T-cell (primary cell): ENCODE results near the gene ZSCAN5A. TPM values are rescaled to one million over a fixed set of nuclear protein-coding genes. Genes with fewer than 3 reads are reported as not detected.

Source experiments
- ATAC-seq, 4 experiments: fragments of 200-7000 bp in 3 of 4; fragments of 150-1000 bp in 1 of 4; cut with Tn5 transposase; replicated peaks in 1 of 4; 1 replicate in 3 of 4; 2 replicates in 1 of 4; pipeline ENCODE4 v1.10.0; 2021; ENCODE audit warnings: moderate library complexity in 3 of 4, mild to moderate bottlenecking in 2 of 4, moderate number of reproducible peaks in 1 of 4
- CTCF ChIA-PET, 2 donors: fragments of 300-600 bp; sonication (Branson Sonifier 250); formaldehyde crosslinking; loops; one replicate each; lab custom pipeline; 2022; ENCODE audit warnings: antibody characterized with exemption in 2 of 2; lab: Charles Lee
- POLR2A ChIA-PET, 2 donors: fragments of 300-600 bp; sonication (Branson Sonifier 250); formaldehyde crosslinking; loops; one replicate each; lab custom pipeline; 2022; ENCODE audit warnings: antibody characterized with exemption in 2 of 2; lab: Charles Lee
- DNase-seq, 35 experiments: peaks; one replicate each; pipeline versions ENCODE4 v3.0.0 to v3.0.0-alpha.2; 2013 to 2023
- H3K27ac ChIP-seq: one replicate; pipeline ENCODE4 v1.5.1; 2013; ENCODE audit warnings: low read length
- H3K27me3 ChIP-seq, 2 experiments: replicated peaks in 1 of 2; 1 replicate in 1 of 2; 2 replicates in 1 of 2; pipeline versions ENCODE4 v1.6.1 to v1.7.0; 2013; ENCODE audit warnings: low read length in 1 of 2, mixed read lengths in 1 of 2; ENCODE audit not compliant: control insufficient read depth in 2 of 2, insufficient read depth in 2 of 2; ENCODE audit errors: extremely low read depth in 1 of 2
- H3K36me3 ChIP-seq, 2 donors: 1 replicate in 1 of 2; 2 replicates in 1 of 2; pipeline versions ENCODE4 v1.6.1 to v1.7.0; 2013; ENCODE audit warnings: low read length in 1 of 2; ENCODE audit not compliant: control insufficient read depth in 2 of 2, insufficient read depth in 1 of 2; ENCODE audit errors: extremely low read depth in 1 of 2
- H3K4me1 ChIP-seq, 2 experiments: 1 replicate in 1 of 2; 2 replicates in 1 of 2; pipeline versions ENCODE4 v1.6.1 to v1.7.0; 2013; ENCODE audit warnings: low read length in 2 of 2, mixed read lengths in 1 of 2; ENCODE audit not compliant: insufficient read depth in 2 of 2, control insufficient read depth in 1 of 2; ENCODE audit errors: extremely low read depth in 1 of 2
- H3K4me3 ChIP-seq, 2 donors: 1 replicate in 1 of 2; 2 replicates in 1 of 2; pipeline versions ENCODE4 v1.5.1 to v1.7.0; 2013; ENCODE audit warnings: mild to moderate bottlenecking in 2 of 2, low read length in 1 of 2, moderate library complexity in 1 of 2; ENCODE audit not compliant: control insufficient read depth in 1 of 2; ENCODE audit errors: extremely low read depth in 1 of 2
- H3K9me3 ChIP-seq: 2 replicates; pipeline ENCODE4 v1.7.0; 2013
- H3K27ac Mint-ChIP-seq, 2 donors: one replicate each; pipeline ENCODE4 v1.8.0; 2020 to 2021; ENCODE audit warnings: mild to moderate bottlenecking in 2 of 2, mixed read lengths in 2 of 2
- H3K27me3 Mint-ChIP-seq, 2 donors: one replicate each; pipeline ENCODE4 v1.8.0; 2021 to 2022; ENCODE audit warnings: mixed read lengths in 2 of 2
- H3K36me3 Mint-ChIP-seq: one replicate; pipeline ENCODE4 v1.8.0; 2021; ENCODE audit warnings: mixed read lengths
- H3K4me1 Mint-ChIP-seq, 3 donors: one replicate each; pipeline ENCODE4 v1.8.0; 2020 to 2022; ENCODE audit warnings: mixed read lengths in 3 of 3, mild to moderate bottlenecking in 1 of 3
- H3K4me3 Mint-ChIP-seq, 3 donors: one replicate each; pipeline ENCODE4 v1.8.0; 2020 to 2022; ENCODE audit warnings: mild to moderate bottlenecking in 3 of 3, mixed read lengths in 3 of 3, moderate library complexity in 3 of 3
- H3K9me3 Mint-ChIP-seq, 3 donors: one replicate each; pipeline ENCODE4 v1.8.0; 2020 to 2022; ENCODE audit warnings: mixed read lengths in 3 of 3
- WGBS: methylation state at CpG from one replicate; pipeline ENCODE4 v1.1.5; 2013; ENCODE audit warnings: missing lambda C conversion rate; ENCODE audit not compliant: insufficient coverage; 5-methylcytosine and 5-hydroxymethylcytosine counted together
- total RNA-seq, 35 experiments: library from RNA in 6 of 35; stranded (reverse) in 6 of 35; fragments of 120-200 nt in 1 of 35; gene quantifications; one replicate each; pipeline versions ENCODE4 v1.2.1 to v1.2.4 and lab custom pipeline; 2013 to 2026

ZSCAN5A gene
- total RNA-seq, 5 donors from 2014 or later (not counting 1 experiment from before 2014, with no cell fraction given) = 9.5 to 12.7 (median 11.1) TPM

- no peak overlapping the region for H3K4me3 ChIP-seq
- Mint-ChIP-seq H3K9me3 (no peaks in the 10 kb centered on the region), H3K4me1 (no peaks in the 10 kb centered on the region), H3K36me3 (no peaks in the 10 kb centered on the region), H3K27ac (no peak overlapping the region), H3K27me3 (peaks cover 0 to 5% of the 10 kb centered on the region in 2 donors), H3K4me3 (no peak overlapping the region)
- no peaks in the 10 kb centered on the region for H3K36me3 ChIP-seq
- H3K27ac ChIP-seq = no peak overlapping the region
- POLR2A ChIA-PET = no interaction called here
- no peaks in the 10 kb centered on the region for H3K9me3 ChIP-seq
- DNase-seq (no peak), ATAC-seq (no peak)
- peaks cover 0 to 5% of the 10 kb centered on the region in 2 experiments for H3K27me3 ChIP-seq
- CTCF ChIA-PET = no interaction called here
- no peaks in the 10 kb centered on the region for H3K4me1 ChIP-seq
- 100% methylated on average over 1 of the region's 12 CpGs for WGBS
Measured at GRCh38 chr19:56193981-56194640, 120.5 kb downstream of the ZSCAN5A start.

GRCh38 chr19:56191711-56192110 is 122.9 kb downstream of the ZSCAN5A start:
- Mint-ChIP-seq H3K27ac (no peak overlapping the region), H3K36me3 (no peaks in the 10 kb centered on the region), H3K27me3 (peaks cover 0 to 8% of the 10 kb centered on the region in 2 donors), H3K4me1 (no peaks in the 10 kb centered on the region), H3K4me3 (no peak overlapping the region), H3K9me3 (no peaks in the 10 kb centered on the region)
- ATAC-seq (no peak), DNase-seq (no peak)
- ChIA-PET CTCF (no interaction called here), POLR2A (no interaction called here)
- H3K36me3 ChIP-seq = no peaks in the 10 kb centered on the region
- no peaks in the 10 kb centered on the region for H3K9me3 ChIP-seq
- peaks cover 0 to 6% of the 10 kb centered on the region in 2 experiments for H3K27me3 ChIP-seq
- 92% methylated on average over 6 of the region's 10 CpGs for WGBS
- H3K27ac ChIP-seq = no peak overlapping the region
- no peaks in the 10 kb centered on the region for H3K4me1 ChIP-seq
- H3K4me3 ChIP-seq = no peak overlapping the region

GRCh38 chr19:56191115-56191514 is 123.5 kb downstream of the ZSCAN5A start:
- Mint-ChIP-seq H3K27ac (no peak overlapping the region), H3K4me3 (no peak overlapping the region), H3K4me1 (no peaks in the 10 kb centered on the region), H3K9me3 (no peaks in the 10 kb centered on the region), H3K27me3 (peaks cover 0 to 8% of the 10 kb centered on the region in 2 donors), H3K36me3 (no peaks in the 10 kb centered on the region)
- peaks cover 0 to under 1% of the 10 kb centered on the region in 2 experiments for H3K4me1 ChIP-seq
- no peak for ATAC-seq
- ChIA-PET POLR2A (no interaction called here), CTCF (no interaction called here)
- no peak for DNase-seq
- H3K27ac ChIP-seq = no peak overlapping the region
- no peaks in the 10 kb centered on the region for H3K9me3 ChIP-seq
- H3K36me3 ChIP-seq = no peaks in the 10 kb centered on the region
- WGBS = 84% methylated on average over 6 of the region's 7 CpGs
- peaks cover 0 to 2% of the 10 kb centered on the region in 2 experiments for H3K27me3 ChIP-seq
- no peak overlapping the region for H3K4me3 ChIP-seq

- WGBS = 87% methylated on average over 11 of the region's 17 CpGs
- Histone ChIP-seq H3K4me3 (no peak overlapping the region), H3K27me3 (peaks cover 0 to 2% of the 10 kb centered on the region in 2 experiments), H3K27ac (no peak overlapping the region), H3K4me1 (peaks cover 0 to 2% of the 10 kb centered on the region in 2 experiments), H3K36me3 (no peaks in the 10 kb centered on the region), H3K9me3 (no peaks in the 10 kb centered on the region)
- no peak overlapping the region for H3K27ac Mint-ChIP-seq
- H3K36me3 Mint-ChIP-seq = no peaks in the 10 kb centered on the region
- H3K4me3 Mint-ChIP-seq = no peak overlapping the region
- ATAC-seq (no peak), DNase-seq (no peak)
- POLR2A ChIA-PET = no interaction called here
- peaks cover 0 to 6% (median 0%) of the 10 kb centered on the region in 3 donors for H3K4me1 Mint-ChIP-seq
- peaks cover under 1 to 19% of the 10 kb centered on the region in 2 donors for H3K27me3 Mint-ChIP-seq
- H3K9me3 Mint-ChIP-seq = no peaks in the 10 kb centered on the region
- CTCF ChIA-PET = no interaction called here
Measured at GRCh38 chr19:56189785-56190184, 124.9 kb downstream of the ZSCAN5A start.

GRCh38 chr19:56177564-56178243 is 136.9 kb downstream of the ZSCAN5A start:
- no peaks in the 10 kb centered on the region for H3K4me1 ChIP-seq
- no peak overlapping the region for H3K4me3 ChIP-seq
- WGBS = 53% methylated on average over 5 of the region's 11 CpGs
- no peak overlapping the region for H3K27ac Mint-ChIP-seq
- no peaks in the 10 kb centered on the region for H3K36me3 Mint-ChIP-seq
- no peak overlapping the region for H3K27ac ChIP-seq
- POLR2A ChIA-PET = no interaction called here
- H3K36me3 ChIP-seq = no peaks in the 10 kb centered on the region
- H3K27me3 Mint-ChIP-seq = peaks cover 0 to 8% of the 10 kb centered on the region in 2 donors
- DNase-seq (no peak), ATAC-seq (no peak)
- H3K27me3 ChIP-seq = peaks cover 2 to 11% of the 10 kb centered on the region in 2 experiments
- no peaks in the 10 kb centered on the region for H3K9me3 ChIP-seq
- CTCF ChIA-PET = no interaction called here
- H3K4me1 Mint-ChIP-seq = no peaks in the 10 kb centered on the region
- H3K4me3 Mint-ChIP-seq = no peak overlapping the region
- no peaks in the 10 kb centered on the region for H3K9me3 Mint-ChIP-seq

GRCh38 chr19:56176881-56177280 is 137.8 kb downstream of the ZSCAN5A start:
- Mint-ChIP-seq H3K27me3 (peaks cover 0 to 8% of the 10 kb centered on the region in 2 donors), H3K27ac (no peak overlapping the region), H3K9me3 (no peaks in the 10 kb centered on the region), H3K4me3 (no peak overlapping the region), H3K36me3 (no peaks in the 10 kb centered on the region), H3K4me1 (peaks cover 0 to 1% (median under 1%) of the 10 kb centered on the region in 3 donors)
- DNase-seq (no peak), ATAC-seq (no peak)
- CTCF ChIA-PET = no interaction called here
- WGBS = 90% methylated on average over 10 of the region's 18 CpGs
- H3K27me3 ChIP-seq = peaks cover 2 to 11% of the 10 kb centered on the region in 2 experiments
- POLR2A ChIA-PET = no interaction called here
- H3K36me3 ChIP-seq = no peaks in the 10 kb centered on the region
- H3K9me3 ChIP-seq = no peaks in the 10 kb centered on the region
- no peak overlapping the region for H3K27ac ChIP-seq
- no peak overlapping the region for H3K4me3 ChIP-seq
- H3K4me1 ChIP-seq = peaks cover 0 to 2% of the 10 kb centered on the region in 2 experiments
